ENCODE data around the gene MIPEP. TPM values are rescaled to one million over a fixed set of nuclear protein-coding genes. Genes with fewer than 3 reads are reported as not detected.

Gene MIPEP
- total and polyA plus RNA-seq, 2 donors = 13.2 to 22.7 TPM

GRCh38 chr13:23760000-23760399, 129.2 kb downstream of the MIPEP start:
- H3K27me3 ChIP-seq (ENCODE audit: control insufficient read depth in 2 of 2, insufficient read depth in 1 of 2, low read length in 1 of 2) = no peaks in the 10 kb centered on the region
- no peaks in the 10 kb centered on the region for H3K36me3 ChIP-seq (ENCODE audit: control insufficient read depth in 2 of 2, insufficient read depth in 2 of 2, low read length in 1 of 2)
- WGBS = 98% methylated on average over 9 of the region's 9 CpGs
- no peaks in the 10 kb centered on the region for H3K9me3 ChIP-seq (ENCODE audit: control insufficient read depth in 2 of 2, insufficient read depth in 1 of 2, low read length in 1 of 2)
- no peak for DNase-seq (ENCODE audit: low read depth in 6 of 9, low spot score in 9 of 9)
- no peaks in the 10 kb centered on the region for H3K4me1 ChIP-seq (ENCODE audit: control insufficient read depth in 2 of 2, insufficient read depth in 2 of 2, low read length in 2 of 2)
- no peak overlapping the region for H3K4me3 ChIP-seq (ENCODE audit: low read length in 2 of 2)
- no peak overlapping the region for H3K27ac ChIP-seq (ENCODE audit: low read depth in 1 of 2, low read length in 1 of 2)

GRCh38 chr13:23758798-23759527, 130.2 kb downstream of the MIPEP start:
- no peak overlapping the region for H3K27ac ChIP-seq (ENCODE audit: low read depth in 1 of 2, low read length in 1 of 2)
- H3K4me3 ChIP-seq (ENCODE audit: low read length in 2 of 2) = no peak overlapping the region
- no peaks in the 10 kb centered on the region for H3K27me3 ChIP-seq (ENCODE audit: control insufficient read depth in 2 of 2, insufficient read depth in 1 of 2, low read length in 1 of 2)
- WGBS = 97% methylated on average over 9 of the region's 9 CpGs
- no peaks in the 10 kb centered on the region for H3K36me3 ChIP-seq (ENCODE audit: control insufficient read depth in 2 of 2, insufficient read depth in 2 of 2, low read length in 1 of 2)
- H3K9me3 ChIP-seq (ENCODE audit: control insufficient read depth in 2 of 2, insufficient read depth in 1 of 2, low read length in 1 of 2) = no peaks in the 10 kb centered on the region
- DNase-seq (ENCODE audit: low read depth in 6 of 9, low spot score in 9 of 9) = no peak
- no peaks in the 10 kb centered on the region for H3K4me1 ChIP-seq (ENCODE audit: control insufficient read depth in 2 of 2, insufficient read depth in 2 of 2, low read length in 2 of 2)

GRCh38 chr13:23754997-23755396, 134.2 kb downstream of the MIPEP start:
- H3K27me3 ChIP-seq (ENCODE audit: control insufficient read depth in 2 of 2, insufficient read depth in 1 of 2, low read length in 1 of 2) = no peaks in the 10 kb centered on the region
- no peaks in the 10 kb centered on the region for H3K4me1 ChIP-seq (ENCODE audit: control insufficient read depth in 2 of 2, insufficient read depth in 2 of 2, low read length in 2 of 2)
- H3K9me3 ChIP-seq (ENCODE audit: control insufficient read depth in 2 of 2, insufficient read depth in 1 of 2, low read length in 1 of 2) = no peaks in the 10 kb centered on the region
- no peak overlapping the region for H3K4me3 ChIP-seq (ENCODE audit: low read length in 2 of 2)
- 96% methylated on average over 2 of the region's 2 CpGs for WGBS
- no peaks in the 10 kb centered on the region for H3K36me3 ChIP-seq (ENCODE audit: control insufficient read depth in 2 of 2, insufficient read depth in 2 of 2, low read length in 1 of 2)
- H3K27ac ChIP-seq (ENCODE audit: low read depth in 1 of 2, low read length in 1 of 2) = no peak overlapping the region
- no peak for DNase-seq (ENCODE audit: low read depth in 6 of 9, low spot score in 9 of 9)

- DNase-seq (ENCODE audit: low read depth in 6 of 9, low spot score in 9 of 9) = peak in 1 of 9 donors; percentile 25
- Histone ChIP-seq H3K36me3 (ENCODE audit: control insufficient read depth in 2 of 2, insufficient read depth in 2 of 2, low read length in 1 of 2) (no peaks in the 10 kb centered on the region), H3K4me1 (ENCODE audit: control insufficient read depth in 2 of 2, insufficient read depth in 2 of 2, low read length in 2 of 2) (no peaks in the 10 kb centered on the region), H3K27ac (ENCODE audit: low read depth in 1 of 2, low read length in 1 of 2) (peak overlapping the region in 1 of 2 donors; percentile 52), H3K9me3 (ENCODE audit: control insufficient read depth in 2 of 2, insufficient read depth in 1 of 2, low read length in 1 of 2) (no peaks in the 10 kb centered on the region), H3K4me3 (ENCODE audit: low read length in 2 of 2) (no peak overlapping the region), H3K27me3 (ENCODE audit: control insufficient read depth in 2 of 2, insufficient read depth in 1 of 2, low read length in 1 of 2) (no peaks in the 10 kb centered on the region)
- WGBS = 94% methylated on average over 6 of the region's 6 CpGs
Observed at GRCh38 chr13:23754506-23754905, 134.7 kb downstream of the MIPEP start.

- no peak overlapping the region for H3K4me3 ChIP-seq (ENCODE audit: low read length in 2 of 2)
- 91% methylated on average over 1 of the region's 1 CpG for WGBS
- H3K4me1 ChIP-seq (ENCODE audit: control insufficient read depth in 2 of 2, insufficient read depth in 2 of 2, low read length in 2 of 2) = no peaks in the 10 kb centered on the region
- H3K9me3 ChIP-seq (ENCODE audit: control insufficient read depth in 2 of 2, insufficient read depth in 1 of 2, low read length in 1 of 2) = no peaks in the 10 kb centered on the region
- no peak overlapping the region for H3K27ac ChIP-seq (ENCODE audit: low read depth in 1 of 2, low read length in 1 of 2)
- H3K27me3 ChIP-seq (ENCODE audit: control insufficient read depth in 2 of 2, insufficient read depth in 1 of 2, low read length in 1 of 2) = no peaks in the 10 kb centered on the region
- DNase-seq (ENCODE audit: low read depth in 6 of 9, low spot score in 9 of 9) = no peak
- H3K36me3 ChIP-seq (ENCODE audit: control insufficient read depth in 2 of 2, insufficient read depth in 2 of 2, low read length in 1 of 2) = no peaks in the 10 kb centered on the region
Observed at GRCh38 chr13:23753458-23753857, 135.7 kb downstream of the MIPEP start.

GRCh38 chr13:23752111-23753001, 136.8 kb downstream of the MIPEP start:
- 61% methylated on average over 1 of the region's 1 CpG for WGBS
- no peaks in the 10 kb centered on the region for H3K36me3 ChIP-seq (ENCODE audit: control insufficient read depth in 2 of 2, insufficient read depth in 2 of 2, low read length in 1 of 2)
- no peak overlapping the region for H3K27ac ChIP-seq (ENCODE audit: low read depth in 1 of 2, low read length in 1 of 2)
- no peaks in the 10 kb centered on the region for H3K4me1 ChIP-seq (ENCODE audit: control insufficient read depth in 2 of 2, insufficient read depth in 2 of 2, low read length in 2 of 2)
- no peaks in the 10 kb centered on the region for H3K9me3 ChIP-seq (ENCODE audit: control insufficient read depth in 2 of 2, insufficient read depth in 1 of 2, low read length in 1 of 2)
- H3K4me3 ChIP-seq (ENCODE audit: low read length in 2 of 2) = no peak overlapping the region
- no peak for DNase-seq (ENCODE audit: low read depth in 6 of 9, low spot score in 9 of 9)
- H3K27me3 ChIP-seq (ENCODE audit: control insufficient read depth in 2 of 2, insufficient read depth in 1 of 2, low read length in 1 of 2) = no peaks in the 10 kb centered on the region

- Histone ChIP-seq H3K4me1 (ENCODE audit: control insufficient read depth in 2 of 2, insufficient read depth in 2 of 2, low read length in 2 of 2) (no peaks in the 10 kb centered on the region), H3K27me3 (ENCODE audit: control insufficient read depth in 2 of 2, insufficient read depth in 1 of 2, low read length in 1 of 2) (no peaks in the 10 kb centered on the region), H3K4me3 (ENCODE audit: low read length in 2 of 2) (no peak overlapping the region), H3K36me3 (ENCODE audit: control insufficient read depth in 2 of 2, insufficient read depth in 2 of 2, low read length in 1 of 2) (no peaks in the 10 kb centered on the region), H3K9me3 (ENCODE audit: control insufficient read depth in 2 of 2, insufficient read depth in 1 of 2, low read length in 1 of 2) (no peaks in the 10 kb centered on the region), H3K27ac (ENCODE audit: low read depth in 1 of 2, low read length in 1 of 2) (no peak overlapping the region)
- no peak for DNase-seq (ENCODE audit: low read depth in 6 of 9, low spot score in 9 of 9)
- 85% methylated on average over 5 of the region's 5 CpGs for WGBS
Observed at GRCh38 chr13:23751195-23751594, 138.0 kb downstream of the MIPEP start.

GRCh38 chr13:23750383-23751121, 138.6 kb downstream of the MIPEP start:
- Histone ChIP-seq H3K27me3 (ENCODE audit: control insufficient read depth in 2 of 2, insufficient read depth in 1 of 2, low read length in 1 of 2) (no peaks in the 10 kb centered on the region), H3K4me1 (ENCODE audit: control insufficient read depth in 2 of 2, insufficient read depth in 2 of 2, low read length in 2 of 2) (no peaks in the 10 kb centered on the region)

More at GRCh38 chr13:23750383-23751121, 138.6 kb downstream of the MIPEP start:
- Histone ChIP-seq H3K36me3 (ENCODE audit: control insufficient read depth in 2 of 2, insufficient read depth in 2 of 2, low read length in 1 of 2) (no peaks in the 10 kb centered on the region), H3K9me3 (ENCODE audit: control insufficient read depth in 2 of 2, insufficient read depth in 1 of 2, low read length in 1 of 2) (no peaks in the 10 kb centered on the region), H3K4me3 (ENCODE audit: low read length in 2 of 2) (no peak overlapping the region), H3K27ac (ENCODE audit: low read depth in 1 of 2, low read length in 1 of 2) (no peak overlapping the region)
- no peak for DNase-seq (ENCODE audit: low read depth in 6 of 9, low spot score in 9 of 9)
- WGBS = 97% methylated on average over 8 of the region's 8 CpGs
